ENCODE data around the gene TP53I11.

DNA sequence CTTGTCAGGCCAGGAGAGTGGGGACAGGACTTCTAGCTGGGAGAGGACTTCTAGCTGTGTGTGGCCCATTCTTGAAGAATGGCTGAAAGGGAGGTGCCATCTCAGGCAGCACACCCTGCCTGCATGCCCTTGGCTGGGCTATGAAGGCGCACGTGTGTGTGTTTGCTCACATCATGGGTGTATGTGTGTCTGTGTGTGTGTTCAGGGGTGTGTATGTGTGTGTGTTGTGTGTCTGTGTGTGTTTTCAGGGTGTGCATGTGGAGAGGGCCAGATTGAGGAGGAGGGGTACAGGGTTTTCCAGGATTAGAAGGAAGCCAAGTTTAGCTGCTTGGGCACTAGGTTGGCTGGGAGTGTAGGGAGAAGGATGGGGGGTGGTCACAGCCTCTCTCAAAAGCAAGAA lies 16.6 kb downstream of the TP53I11 start:
- TF ChIP-seq BACH2 (CRISPR knock-in tag; IDR thresholded peaks at IDR 0.05; ENCODE audit: borderline replicate concordance), result no peak
- no peak for TF ChIP-seq ZNF70 (CRISPR knock-in tag; IDR thresholded peaks at IDR 0.05)
- TF ChIP-seq GLIS3 (CRISPR knock-in tag; IDR thresholded peaks at IDR 0.05), result no peak
- TF ChIP-seq TSHZ2 (CRISPR knock-in tag; IDR thresholded peaks at IDR 0.05), result no peak
- TF ChIP-seq, protein P1, sequence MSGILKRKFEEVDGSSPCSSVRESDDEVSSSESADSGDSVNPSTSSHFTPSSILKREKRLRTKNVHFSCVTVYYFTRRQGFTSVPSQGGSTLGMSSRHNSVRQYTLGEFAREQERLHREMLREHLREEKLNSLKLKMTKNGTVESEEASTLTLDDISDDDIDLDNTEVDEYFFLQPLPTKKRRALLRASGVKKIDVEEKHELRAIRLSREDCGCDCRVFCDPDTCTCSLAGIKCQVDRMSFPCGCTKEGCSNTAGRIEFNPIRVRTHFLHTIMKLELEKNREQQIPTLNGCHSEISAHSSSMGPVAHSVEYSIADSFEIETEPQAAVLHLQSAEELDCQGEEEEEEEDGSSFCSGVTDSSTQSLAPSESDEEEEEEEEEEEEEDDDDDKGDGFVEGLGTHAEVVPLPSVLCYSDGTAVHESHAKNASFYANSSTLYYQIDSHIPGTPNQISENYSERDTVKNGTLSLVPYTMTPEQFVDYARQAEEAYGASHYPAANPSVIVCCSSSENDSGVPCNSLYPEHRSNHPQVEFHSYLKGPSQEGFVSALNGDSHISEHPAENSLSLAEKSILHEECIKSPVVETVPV (CRISPR knock-in tag; IDR thresholded peaks at IDR 0.05), result no peak
